ENCODE measurements around the gene PRDX6.

GRCh38 chr1:173438675-173439074 is 38.5 kb upstream of the PRDX6 start:
- no peak for TF ChIP-seq CTCF (IDR thresholded peaks at IDR 0.05)
- no peak for TF ChIP-seq POLR2A (IDR thresholded peaks at IDR 0.05)
